GM12878 (cell line): ENCODE measurements around the gene PLAAT5. TPM values are rescaled to one million over a fixed set of nuclear protein-coding genes. Genes with fewer than 3 reads are reported as not detected.

Experiments
- ATAC-seq: fragments of 200-7000 bp; cut with Tn5 transposase; 3 replicates; pipeline ENCODE4 v1.9.1; 2020; ENCODE audit warnings: mild to moderate bottlenecking, moderate library complexity
- BruUV-seq: library from RNA; stranded (reverse); fragments of 400-500 nt; replicated peaks from 2 replicates; lab custom pipeline; 2021; lab: Mats Ljungman, UMichigan
- CTCF ChIA-PET: fragments of 300-600 bp; sonication (Branson Sonifier 250); formaldehyde crosslinking; extraction: SDS; loops from one replicate; lab custom pipeline; 2021; ENCODE audit warnings: inconsistent platforms; lab: Yijun Ruan, JAX
- POLR2A ChIA-PET: fragments of 350-600 bp; formaldehyde crosslinking; extraction: SDS; loops from one replicate; lab custom pipeline; 2021; ENCODE audit warnings: inconsistent platforms; lab: Charles Lee
- RAD21 ChIA-PET: fragments of 300-600 bp; sonication (Branson Sonifier 250); formaldehyde crosslinking; loops from one replicate; lab custom pipeline; 2023; ENCODE audit warnings: antibody characterized with exemption; ENCODE audit not compliant: unreplicated experiment; lab: Charles Lee
- SMC1A ChIA-PET: fragments of 300-600 bp; sonication (Branson Sonifier 250); formaldehyde crosslinking; loops from one replicate; lab custom pipeline; 2023; ENCODE audit not compliant: unreplicated experiment, uncharacterized antibody; lab: Charles Lee
- DNase-seq: peaks from one replicate; pipeline ENCODE4 v3.0.0-alpha.2; 2011; ENCODE audit warnings: low read depth, low spot score
- FAIRE-seq: peaks from 3 replicates; lab custom pipeline; 2011; peaks lifted over from hg19 to GRCh38; lab: Jason Lieb, UNC
- H2AFZ ChIP-seq: 2 replicates; pipeline ENCODE4 v1.6.0; 2011; ENCODE audit warnings: low read depth, low read length, control low read depth; ENCODE audit not compliant: control insufficient read depth
- H3K27ac ChIP-seq: 2 replicates; pipeline ENCODE4 v1.5.1; 2011; ENCODE audit warnings: control low read depth; ENCODE audit not compliant: control insufficient read depth, insufficient read depth
- H3K27me3 ChIP-seq, 2 experiments: replicated peaks in 1 of 2; 2 replicates each; pipeline versions ENCODE4 v1.6.0 to v1.6.1; 2011; ENCODE audit warnings: low read length in 1 of 2; ENCODE audit not compliant: control insufficient read depth in 2 of 2, insufficient read depth in 2 of 2
- H3K36me3 ChIP-seq, 2 experiments: 2 replicates each; pipeline ENCODE4 v1.5.1; 2011; ENCODE audit warnings: low read length in 1 of 2; ENCODE audit not compliant: control insufficient read depth in 2 of 2, insufficient read depth in 2 of 2
- H3K4me1 ChIP-seq: 2 replicates; pipeline ENCODE4 v1.6.1; 2011; ENCODE audit warnings: mild to moderate bottlenecking, low read length, moderate library complexity, mixed read lengths; ENCODE audit not compliant: control insufficient read depth, insufficient read depth
- H3K4me2 ChIP-seq: 2 replicates; pipeline ENCODE4 v1.6.0; 2011; ENCODE audit warnings: control low read depth; ENCODE audit not compliant: control insufficient read depth, insufficient read depth
- H3K4me3 ChIP-seq: fragments of 200-600 bp; sonication (generic); 2 replicates; pipeline ENCODE4 v1.5.1; 2016
- H3K79me2 ChIP-seq: 2 replicates; pipeline ENCODE4 v1.6.0; 2011; ENCODE audit warnings: low read length; ENCODE audit not compliant: control insufficient read depth, insufficient read depth
- H3K9ac ChIP-seq: 2 replicates; pipeline ENCODE4 v1.8.0; 2011; ENCODE audit warnings: low read length, control low read depth, mixed read lengths; ENCODE audit not compliant: control insufficient read depth, insufficient read depth
- H3K9me3 ChIP-seq: replicated peaks from 3 replicates; pipeline ENCODE4 v1.5.1; 2011; ENCODE audit warnings: mild to moderate bottlenecking, low read length; ENCODE audit not compliant: control insufficient read depth, insufficient read depth
- H4K20me1 ChIP-seq: 2 replicates; pipeline ENCODE4 v1.6.0; 2011; ENCODE audit not compliant: control insufficient read depth, insufficient read depth
- MYB ChIP-seq: fragments of 150-350 bp; IDR thresholded peaks from 2 replicates; pipeline ENCODE4 v1.6.1; 2014; ENCODE audit warnings: mild to moderate bottlenecking, low read depth, low read length, borderline replicate concordance
- SMAD1 ChIP-seq: fragments of 450-650 bp; IDR thresholded peaks from 2 replicates; pipeline ENCODE4 v1.6.1; 2018; ENCODE audit warnings: mild to moderate bottlenecking, low read depth; ENCODE audit not compliant: partially characterized antibody
- WGBS: methylation state at CpG from one replicate; pipeline ENCODE4 v1.1.6; 2016; ENCODE audit warnings: low lambda C conversion rate; ENCODE audit not compliant: insufficient replicate concordance, insufficient coverage; ENCODE audit errors: missing lambda C conversion rate; 5-methylcytosine and 5-hydroxymethylcytosine counted together
- in situ Hi-C: fragments of 300-500 bp; cut with MboI; formaldehyde crosslinking; loops from 9 replicates; pipeline ENCODE4 v1.14.3; 2018; ENCODE audit warnings: mixed read lengths
- intact Hi-C: fragments of 100-400 bp; cut with micrococcal nuclease; formaldehyde crosslinking; loops from one replicate; pipeline ENCODE4 v1.14.2; 2022; ENCODE audit not compliant: unreplicated experiment
- polyA plus RNA-seq, 11 experiments: library from polyadenylated mRNA; depleted of rRNA in 4 of 11; unstranded in 6 of 11; stranded (reverse) in 5 of 11; fragments of >200 nt; fragmentation: Nextera tagmentation in 4 of 11; fragmentation: Illumina TruSeq in 1 of 11; extraction: Ambion mirVana in 4 of 11; extraction: Trizol in 1 of 11; gene quantifications; 1 replicate in 1 of 11; 2 replicates in 10 of 11; pipeline versions ENCODE4 v1.2.1 to v1.2.3, GENCODE V29; 2011 to 2016; ENCODE audit warnings: inconsistent platforms in 2 of 11, missing spikeins in 2 of 11, low read depth in 1 of 11
- total RNA-seq, 4 experiments: library from RNA; depleted of rRNA in 3 of 4; stranded (reverse); fragments of >200 nt in 3 of 4; fragmentation: Illumina TruSeq in 1 of 4; extraction: Trizol in 1 of 4; gene quantifications; 2 replicates each; pipeline versions ENCODE4 v1.2.1 to v1.2.3, GENCODE V29; 2013 to 2021
- TF ChIP-seq, protein P1 (sequence below): fragments of 450-650 bp; IDR thresholded peaks from 2 replicates; pipeline ENCODE4 v1.6.1; 2017; ENCODE audit warnings: low read depth, mild to moderate bottlenecking, moderate library complexity
- TF ChIP-seq, protein P2 (sequence below): fragments of 150-350 bp; IDR thresholded peaks from 2 replicates; pipeline ENCODE4 v1.6.1; 2014; ENCODE audit warnings: mild to moderate bottlenecking, low read depth, low read length

PLAAT5 gene
- total and polyA plus RNA-seq, 10 of the 15 experiments (the other 5 are each of a cell fraction or from before 2014, with no cell fraction given) = not detected

DNA sequence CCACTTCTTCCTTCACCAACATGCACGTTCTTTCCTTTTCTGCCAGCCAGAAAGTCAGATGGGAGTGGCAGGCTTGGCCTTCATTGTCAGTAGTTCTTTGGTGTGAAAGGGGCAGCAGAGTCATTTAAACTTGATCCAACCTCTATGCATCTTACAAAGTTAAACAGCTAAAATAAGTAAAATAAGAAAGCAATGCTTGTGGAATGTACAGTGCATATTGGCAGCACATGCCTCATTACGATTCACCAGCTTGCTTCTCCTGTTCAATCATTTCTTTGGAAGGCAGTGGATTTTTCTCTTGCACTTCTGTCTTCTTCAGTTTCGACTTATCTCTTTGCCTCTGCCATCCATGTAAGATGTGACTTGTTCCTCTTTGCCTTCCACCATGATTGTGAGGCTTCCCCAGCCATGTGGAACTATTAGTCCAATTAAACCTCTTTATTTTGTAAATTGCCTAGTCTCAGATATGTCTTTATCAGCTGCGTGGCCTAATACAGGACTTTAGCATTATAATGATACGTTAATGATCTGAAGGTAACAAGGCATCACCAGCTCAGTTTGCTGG is 29.7 kb upstream of the PLAAT5 start:
- Histone ChIP-seq H2AFZ (no peak overlapping the region), H4K20me1 (no peaks in the 10 kb centered on the region), H3K9ac (no peak overlapping the region), H3K36me3 (no peaks in the 10 kb centered on the region), H3K4me3 (no peak overlapping the region), H3K9me3 (peaks cover 2% of the 10 kb centered on the region; the same call in 2 of the 3 replicates), H3K4me1 (no peaks in the 10 kb centered on the region), H3K27me3 (no peaks in the 10 kb centered on the region), H3K4me2 (no peak overlapping the region), H3K79me2 (no peaks in the 10 kb centered on the region), H3K27ac (no peak overlapping the region)
- ATAC-seq = no peak
- ChIA-PET SMC1A (interaction anchor here (0.7 to 0.9 kb wide), 2 partner anchors 42 to 217 kb away, joined by 3 read pairs; no protein-coding TSS in a partner anchor), CTCF (interaction anchor here (0.7 to 1.2 kb wide), 3 partner anchors 41 to 115 kb away, joined by 3 to 5 read pairs (median 4); no protein-coding TSS in a partner anchor), POLR2A (no interaction called here), RAD21 (interaction anchor here (0.8 kb wide), 1 partner anchor 81 kb away, joined by 3 read pairs; no protein-coding TSS in a partner anchor)
- in situ Hi-C loops (no loop called here), intact Hi-C loops (no loop called here)
- 15% methylated on average over 5 of the region's 5 CpGs for WGBS
- TF ChIP-seq, protein P1, sequence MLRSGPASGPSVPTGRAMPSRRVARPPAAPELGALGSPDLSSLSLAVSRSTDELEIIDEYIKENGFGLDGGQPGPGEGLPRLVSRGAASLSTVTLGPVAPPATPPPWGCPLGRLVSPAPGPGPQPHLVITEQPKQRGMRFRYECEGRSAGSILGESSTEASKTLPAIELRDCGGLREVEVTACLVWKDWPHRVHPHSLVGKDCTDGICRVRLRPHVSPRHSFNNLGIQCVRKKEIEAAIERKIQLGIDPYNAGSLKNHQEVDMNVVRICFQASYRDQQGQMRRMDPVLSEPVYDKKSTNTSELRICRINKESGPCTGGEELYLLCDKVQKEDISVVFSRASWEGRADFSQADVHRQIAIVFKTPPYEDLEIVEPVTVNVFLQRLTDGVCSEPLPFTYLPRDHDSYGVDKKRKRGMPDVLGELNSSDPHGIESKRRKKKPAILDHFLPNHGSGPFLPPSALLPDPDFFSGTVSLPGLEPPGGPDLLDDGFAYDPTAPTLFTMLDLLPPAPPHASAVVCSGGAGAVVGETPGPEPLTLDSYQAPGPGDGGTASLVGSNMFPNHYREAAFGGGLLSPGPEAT = no peak
- TF ChIP-seq MYB (no peak), SMAD1 (no peak)
- TF ChIP-seq, protein P2, sequence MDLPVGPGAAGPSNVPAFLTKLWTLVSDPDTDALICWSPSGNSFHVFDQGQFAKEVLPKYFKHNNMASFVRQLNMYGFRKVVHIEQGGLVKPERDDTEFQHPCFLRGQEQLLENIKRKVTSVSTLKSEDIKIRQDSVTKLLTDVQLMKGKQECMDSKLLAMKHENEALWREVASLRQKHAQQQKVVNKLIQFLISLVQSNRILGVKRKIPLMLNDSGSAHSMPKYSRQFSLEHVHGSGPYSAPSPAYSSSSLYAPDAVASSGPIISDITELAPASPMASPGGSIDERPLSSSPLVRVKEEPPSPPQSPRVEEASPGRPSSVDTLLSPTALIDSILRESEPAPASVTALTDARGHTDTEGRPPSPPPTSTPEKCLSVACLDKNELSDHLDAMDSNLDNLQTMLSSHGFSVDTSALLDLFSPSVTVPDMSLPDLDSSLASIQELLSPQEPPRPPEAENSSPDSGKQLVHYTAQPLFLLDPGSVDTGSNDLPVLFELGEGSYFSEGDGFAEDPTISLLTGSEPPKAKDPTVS = no peak
- no TSS peak for BruUV-seq
- no peak for DNase-seq
- no peak for FAIRE-seq
